Loucy (cell line): ENCODE measurements around the gene ZDHHC14.

Experiments
- H2AFZ ChIP-seq: fragments of 200-600 bp; sonication (generic); 2 replicates; pipeline ENCODE4 v1.6.0; 2016; ENCODE audit warnings: antibody characterized with exemption, mild to moderate bottlenecking, low read length, moderate library complexity
- H3F3A ChIP-seq: fragments of 200-600 bp; 2 replicates; pipeline ENCODE4 v1.6.0; 2016; ENCODE audit warnings: antibody characterized with exemption, low read depth, mild to moderate bottlenecking
- H3K27me3 ChIP-seq: fragments of 200-600 bp; sonication (generic); 2 replicates; pipeline ENCODE4 v1.6.1; 2014; ENCODE audit warnings: low read length, mild to moderate bottlenecking; ENCODE audit not compliant: insufficient read depth, poor library complexity, severe bottlenecking
- H3K36me3 ChIP-seq: fragments of 200-600 bp; sonication (generic); 2 replicates; pipeline ENCODE4 v1.6.1; 2016; ENCODE audit warnings: low read length; ENCODE audit not compliant: insufficient read depth
- H3K4me1 ChIP-seq: fragments of 200-600 bp; sonication (generic); 2 replicates; pipeline ENCODE4 v1.5.1; 2014; ENCODE audit warnings: low read length, mild to moderate bottlenecking; ENCODE audit not compliant: insufficient read depth, poor library complexity, severe bottlenecking
- H3K4me2 ChIP-seq: fragments of 200-600 bp; sonication (generic); 2 replicates; pipeline ENCODE4 v1.6.0; 2014; ENCODE audit warnings: antibody characterized with exemption, low read length, low read depth, mild to moderate bottlenecking; ENCODE audit not compliant: poor library complexity, severe bottlenecking
- H3K4me3 ChIP-seq: fragments of 200-600 bp; sonication (generic); 2 replicates; pipeline ENCODE4 v1.5.1; 2014; ENCODE audit warnings: low read length, mild to moderate bottlenecking, mixed read lengths; ENCODE audit not compliant: poor library complexity, severe bottlenecking
- H3K79me2 ChIP-seq: fragments of 200-600 bp; sonication (generic); 2 replicates; pipeline ENCODE4 v1.6.1; 2014; ENCODE audit warnings: low read length; ENCODE audit not compliant: insufficient read depth
- H3K9ac ChIP-seq: fragments of 200-600 bp; sonication (generic); 2 replicates; pipeline ENCODE4 v1.6.0; 2014; ENCODE audit warnings: mild to moderate bottlenecking, low read depth, low read length, moderate library complexity; ENCODE audit not compliant: poor library complexity, severe bottlenecking
- H3K9me2 ChIP-seq: fragments of 200-600 bp; sonication (generic); replicated peaks from 2 replicates; pipeline ENCODE4 v1.6.1; 2016; ENCODE audit warnings: low read depth, low read length, mixed read lengths
- H3K9me3 ChIP-seq: fragments of 200-600 bp; sonication (generic); 2 replicates; pipeline ENCODE4 v1.6.1; 2014; ENCODE audit warnings: mild to moderate bottlenecking, antibody characterized with exemption, low read length, low read depth; ENCODE audit not compliant: insufficient read depth
- H4K20me1 ChIP-seq: fragments of 200-600 bp; sonication (generic); 2 replicates; pipeline ENCODE4 v1.6.0; 2014; ENCODE audit warnings: antibody characterized with exemption, low read length, mild to moderate bottlenecking; ENCODE audit not compliant: insufficient read depth, poor library complexity, severe bottlenecking
- CTCF ChIP-seq: fragments of 200-600 bp; sonication (generic); conservative IDR thresholded peaks from 2 replicates; pipeline ENCODE4 v1.5.1; 2014; ENCODE audit warnings: mild to moderate bottlenecking, antibody characterized with exemption, low read length
- EZH2phosphoT487 ChIP-seq: fragments of 200-600 bp; IDR thresholded peaks from 2 replicates; pipeline ENCODE4 v1.6.1; 2018; ENCODE audit warnings: antibody characterized with exemption, mild to moderate bottlenecking, moderate library complexity, borderline replicate concordance

The ZDHHC14 gene

GRCh38 chr6:157513004-157513603, 132.1 kb downstream of the ZDHHC14 start:
- Histone ChIP-seq H4K20me1 (no peaks in the 10 kb centered on the region), H2AFZ (no peak overlapping the region), H3K4me3 (no peak overlapping the region), H3K4me2 (no peak overlapping the region), H3F3A (no peaks in the 10 kb centered on the region), H3K9me3 (no peaks in the 10 kb centered on the region), H3K9ac (no peak overlapping the region), H3K36me3 (no peaks in the 10 kb centered on the region), H3K27me3 (no peaks in the 10 kb centered on the region), H3K4me1 (peaks cover 7% of the 10 kb centered on the region), H3K9me2 (no peaks in the 10 kb centered on the region), H3K79me2 (no peaks in the 10 kb centered on the region)
- TF ChIP-seq EZH2phosphoT487 (no peak), CTCF (no peak)

- no peak overlapping the region for H3K4me2 ChIP-seq
Measured at GRCh38 chr6:157513619-157514485, 132.9 kb downstream of the ZDHHC14 start.

More at GRCh38 chr6:157513619-157514485, 132.9 kb downstream of the ZDHHC14 start:
- H3K9me3 ChIP-seq = no peaks in the 10 kb centered on the region
- H3K36me3 ChIP-seq = no peaks in the 10 kb centered on the region
- no peak overlapping the region for H2AFZ ChIP-seq
- H3K9ac ChIP-seq = no peak overlapping the region
- H3F3A ChIP-seq = no peaks in the 10 kb centered on the region
- TF ChIP-seq CTCF = no peak
- no peak for TF ChIP-seq EZH2phosphoT487
- no peaks in the 10 kb centered on the region for H3K27me3 ChIP-seq
- H3K9me2 ChIP-seq = no peaks in the 10 kb centered on the region
- H4K20me1 ChIP-seq = no peaks in the 10 kb centered on the region
- H3K4me3 ChIP-seq = no peak overlapping the region
- peaks cover 7% of the 10 kb centered on the region for H3K4me1 ChIP-seq
- H3K79me2 ChIP-seq = no peaks in the 10 kb centered on the region
